IMR-90 (cell line): ENCODE results near the gene NEK4.

Experiments used
- CEBPB ChIP-seq: IDR thresholded peaks from 2 replicates; pipeline ENCODE4 v1.6.1; 2012; ENCODE audit warnings: low read depth, low read length, improper control_type of control experiment
- CHD1 ChIP-seq: IDR thresholded peaks from 2 replicates; pipeline ENCODE4 v1.6.1; 2012; ENCODE audit warnings: low read depth, low read length, improper control_type of control experiment
- ELK1 ChIP-seq: fragments of 150-350 bp; IDR thresholded peaks from 2 replicates; pipeline ENCODE4 v1.6.1; 2016; ENCODE audit warnings: low read depth, mild to moderate bottlenecking, low read length, moderate library complexity, borderline replicate concordance
- MAFK ChIP-seq: IDR thresholded peaks from 2 replicates; pipeline ENCODE4 v1.6.1; 2012; ENCODE audit warnings: low read depth, low read length, improper control_type of control experiment
- MAZ ChIP-seq: IDR thresholded peaks from 2 replicates; pipeline ENCODE4 v1.6.1; 2012; ENCODE audit warnings: low read depth, mild to moderate bottlenecking, low read length, improper control_type of control experiment, moderate library complexity, borderline replicate concordance
- MXI1 ChIP-seq: IDR thresholded peaks from 2 replicates; pipeline ENCODE4 v1.6.1; 2012; ENCODE audit warnings: low read depth, mild to moderate bottlenecking, low read length, moderate library complexity, borderline replicate concordance
- NFE2L2 ChIP-seq: fragments of 150-350 bp; IDR thresholded peaks from 2 replicates; pipeline ENCODE4 v1.6.1; 2016; ENCODE audit warnings: low read depth, mild to moderate bottlenecking, low read length
- POLR2A ChIP-seq: IDR thresholded peaks from 2 replicates; pipeline ENCODE4 v1.6.1; 2012; ENCODE audit warnings: mild to moderate bottlenecking, low read depth, low read length
- RAD21 ChIP-seq: IDR thresholded peaks from 2 replicates; pipeline ENCODE4 v1.6.1; 2012; ENCODE audit warnings: low read length, improper control_type of control experiment
- RCOR1 ChIP-seq: IDR thresholded peaks from 2 replicates; pipeline ENCODE4 v1.6.1; 2012; ENCODE audit warnings: mild to moderate bottlenecking, low read length, improper control_type of control experiment; ENCODE audit not compliant: insufficient replicate concordance
- SMC3 ChIP-seq: fragments of 150-350 bp; IDR thresholded peaks from 2 replicates; pipeline ENCODE4 v1.6.1; 2016; ENCODE audit warnings: low read depth, mild to moderate bottlenecking, antibody characterized with exemption, low read length, moderate library complexity
- USF2 ChIP-seq: fragments of 150-350 bp; IDR thresholded peaks from 2 replicates; pipeline ENCODE4 v1.6.1; 2017; ENCODE audit warnings: mild to moderate bottlenecking, antibody characterized with exemption, low read length, low read depth
- TF ChIP-seq, protein P1 (sequence below): conservative IDR thresholded peaks from 2 replicates; pipeline ENCODE4 v1.5.1; 2012; ENCODE audit warnings: mild to moderate bottlenecking, low read depth, low read length, improper control_type of control experiment

GRCh38 chr3:52789746-52790040 is 19.0 kb upstream of the NEK4 start:
- TF ChIP-seq, protein P1, sequence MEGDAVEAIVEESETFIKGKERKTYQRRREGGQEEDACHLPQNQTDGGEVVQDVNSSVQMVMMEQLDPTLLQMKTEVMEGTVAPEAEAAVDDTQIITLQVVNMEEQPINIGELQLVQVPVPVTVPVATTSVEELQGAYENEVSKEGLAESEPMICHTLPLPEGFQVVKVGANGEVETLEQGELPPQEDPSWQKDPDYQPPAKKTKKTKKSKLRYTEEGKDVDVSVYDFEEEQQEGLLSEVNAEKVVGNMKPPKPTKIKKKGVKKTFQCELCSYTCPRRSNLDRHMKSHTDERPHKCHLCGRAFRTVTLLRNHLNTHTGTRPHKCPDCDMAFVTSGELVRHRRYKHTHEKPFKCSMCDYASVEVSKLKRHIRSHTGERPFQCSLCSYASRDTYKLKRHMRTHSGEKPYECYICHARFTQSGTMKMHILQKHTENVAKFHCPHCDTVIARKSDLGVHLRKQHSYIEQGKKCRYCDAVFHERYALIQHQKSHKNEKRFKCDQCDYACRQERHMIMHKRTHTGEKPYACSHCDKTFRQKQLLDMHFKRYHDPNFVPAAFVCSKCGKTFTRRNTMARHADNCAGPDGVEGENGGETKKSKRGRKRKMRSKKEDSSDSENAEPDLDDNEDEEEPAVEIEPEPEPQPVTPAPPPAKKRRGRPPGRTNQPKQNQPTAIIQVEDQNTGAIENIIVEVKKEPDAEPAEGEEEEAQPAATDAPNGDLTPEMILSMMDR, result no peak
- TF ChIP-seq CEBPB (no peak), USF2 (no peak), MXI1 (no peak), RAD21 (no peak), ELK1 (no peak), POLR2A (no peak), RCOR1 (no peak), CHD1 (no peak), MAFK (no peak), NFE2L2 (no peak), MAZ (no peak), SMC3 (no peak)
